Glutamatergic neuron (in vitro differentiated cells): ENCODE measurements around the gene POLRMT. TPM values are rescaled to one million over a fixed set of nuclear protein-coding genes. Genes with fewer than 3 reads are reported as not detected.
"Not testable (repeated sequence)": the region's sequence is repeated elsewhere in the genome, so short reads cannot be mapped to it uniquely, and the experiment has no call there.

Source experiments
- DNase-seq: peaks from one replicate; pipeline ENCODE4 v3.0.0; 2022
- H3K27ac Mint-ChIP-seq: one replicate; pipeline ENCODE4 v1.8.0; 2020; ENCODE audit warnings: mild to moderate bottlenecking, mixed read lengths, inconsistent platforms; ENCODE audit not compliant: unreplicated experiment
- H3K27me3 Mint-ChIP-seq: one replicate; pipeline ENCODE4 v1.8.0; 2020; ENCODE audit warnings: mild to moderate bottlenecking, moderate library complexity, mixed read lengths, inconsistent platforms; ENCODE audit not compliant: unreplicated experiment
- H3K36me3 Mint-ChIP-seq: one replicate; pipeline ENCODE4 v1.8.0; 2020; ENCODE audit warnings: mild to moderate bottlenecking, mixed read lengths, inconsistent platforms; ENCODE audit not compliant: unreplicated experiment
- H3K4me1 Mint-ChIP-seq: one replicate; pipeline ENCODE4 v1.8.0; 2020; ENCODE audit warnings: mild to moderate bottlenecking, low read depth, mixed read lengths, inconsistent platforms; ENCODE audit not compliant: unreplicated experiment
- H3K4me3 Mint-ChIP-seq: one replicate; pipeline ENCODE4 v1.8.0; 2020; ENCODE audit warnings: mild to moderate bottlenecking, mixed read lengths, inconsistent platforms; ENCODE audit not compliant: unreplicated experiment
- H3K9me3 Mint-ChIP-seq: one replicate; pipeline ENCODE4 v1.8.0; 2020; ENCODE audit warnings: mild to moderate bottlenecking, moderate library complexity, mixed read lengths, inconsistent platforms; ENCODE audit not compliant: unreplicated experiment
- total RNA-seq: library from RNA; stranded (reverse); fragmentation: NEBNext Ultra II Directional; extraction: Animal tissue kit (Norgen Biotek cat#: 25700); gene quantifications from one replicate; pipeline ENCODE4 v1.2.1, GENCODE V29; 2021; ENCODE audit not compliant: unreplicated experiment
- TF ChIP-seq, protein P1 (sequence below): fragments of 200-600 bp; sonication (generic); IDR thresholded peaks from one replicate; pipeline ENCODE4 v1.5.0; 2021; ENCODE audit not compliant: partially characterized antibody, unreplicated experiment

The POLRMT gene
- total RNA-seq, 1 donor from 2014 or later, result 79.9 TPM

GRCh38 chr19:610071-610800, 23.1 kb downstream of the POLRMT start:
- peak overlapping the region; percentile 72 for H3K27ac Mint-ChIP-seq
- H3K36me3 Mint-ChIP-seq, result no peaks in the 10 kb centered on the region
- H3K9me3 Mint-ChIP-seq, result peaks cover 8% of the 10 kb centered on the region
- no peak overlapping the region for H3K4me3 Mint-ChIP-seq
- peaks cover 9% of the 10 kb centered on the region for H3K4me1 Mint-ChIP-seq
- TF ChIP-seq, protein P1, sequence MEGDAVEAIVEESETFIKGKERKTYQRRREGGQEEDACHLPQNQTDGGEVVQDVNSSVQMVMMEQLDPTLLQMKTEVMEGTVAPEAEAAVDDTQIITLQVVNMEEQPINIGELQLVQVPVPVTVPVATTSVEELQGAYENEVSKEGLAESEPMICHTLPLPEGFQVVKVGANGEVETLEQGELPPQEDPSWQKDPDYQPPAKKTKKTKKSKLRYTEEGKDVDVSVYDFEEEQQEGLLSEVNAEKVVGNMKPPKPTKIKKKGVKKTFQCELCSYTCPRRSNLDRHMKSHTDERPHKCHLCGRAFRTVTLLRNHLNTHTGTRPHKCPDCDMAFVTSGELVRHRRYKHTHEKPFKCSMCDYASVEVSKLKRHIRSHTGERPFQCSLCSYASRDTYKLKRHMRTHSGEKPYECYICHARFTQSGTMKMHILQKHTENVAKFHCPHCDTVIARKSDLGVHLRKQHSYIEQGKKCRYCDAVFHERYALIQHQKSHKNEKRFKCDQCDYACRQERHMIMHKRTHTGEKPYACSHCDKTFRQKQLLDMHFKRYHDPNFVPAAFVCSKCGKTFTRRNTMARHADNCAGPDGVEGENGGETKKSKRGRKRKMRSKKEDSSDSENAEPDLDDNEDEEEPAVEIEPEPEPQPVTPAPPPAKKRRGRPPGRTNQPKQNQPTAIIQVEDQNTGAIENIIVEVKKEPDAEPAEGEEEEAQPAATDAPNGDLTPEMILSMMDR, result no peak
- DNase-seq, result no peak
- peaks cover 6% of the 10 kb centered on the region for H3K27me3 Mint-ChIP-seq

DNA sequence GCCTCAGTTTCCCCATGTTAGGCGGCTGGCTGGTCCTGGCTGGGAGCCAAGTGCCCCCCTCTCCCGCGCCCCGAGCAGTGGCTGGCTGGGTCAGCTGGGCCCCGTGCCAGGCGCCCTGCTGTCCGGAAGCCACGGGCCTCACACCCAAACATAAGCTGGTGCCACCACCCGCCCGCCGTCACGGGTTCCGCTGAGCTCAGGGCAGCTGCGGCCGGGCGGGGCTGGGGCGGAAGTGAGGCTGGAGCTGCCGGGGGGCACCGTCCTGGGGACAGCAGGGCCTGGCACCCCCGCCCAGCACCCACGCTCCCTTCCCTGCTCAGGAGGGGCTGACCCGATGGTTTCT, 24.4 kb downstream of the POLRMT start:
- DNase-seq, result no peak
- peaks cover 9% of the 10 kb centered on the region for H3K4me1 Mint-ChIP-seq
- TF ChIP-seq, protein P1, result no peak
- H3K27ac Mint-ChIP-seq, result no peak overlapping the region
- H3K27me3 Mint-ChIP-seq, result peaks cover 6% of the 10 kb centered on the region
- H3K9me3 Mint-ChIP-seq, result peaks cover 2% of the 10 kb centered on the region
- no peak overlapping the region for H3K4me3 Mint-ChIP-seq
- H3K36me3 Mint-ChIP-seq, result no peaks in the 10 kb centered on the region

- Mint-ChIP-seq H3K36me3 (no peaks in the 10 kb centered on the region), H3K27ac (no peak overlapping the region), H3K4me3 (no peak overlapping the region), H3K9me3 (peaks cover 5% of the 10 kb centered on the region), H3K27me3 (peaks cover 7% of the 10 kb centered on the region), H3K4me1 (peaks cover 9% of the 10 kb centered on the region)
- no peak for DNase-seq
- TF ChIP-seq, protein P1, result no peak
Observed at GRCh38 chr19:608155-609003, 25.0 kb downstream of the POLRMT start.

GRCh38 chr19:607301-608154, 25.8 kb downstream of the POLRMT start:
- no peak overlapping the region for H3K27ac Mint-ChIP-seq
- peaks cover 6% of the 10 kb centered on the region for H3K9me3 Mint-ChIP-seq
- peaks cover 2% of the 10 kb centered on the region for H3K36me3 Mint-ChIP-seq
- no peak overlapping the region for H3K4me3 Mint-ChIP-seq
- TF ChIP-seq, protein P1, result no peak
- peaks cover 9% of the 10 kb centered on the region for H3K4me1 Mint-ChIP-seq
- H3K27me3 Mint-ChIP-seq, result peaks cover 8% of the 10 kb centered on the region
- DNase-seq, result no peak

DNA sequence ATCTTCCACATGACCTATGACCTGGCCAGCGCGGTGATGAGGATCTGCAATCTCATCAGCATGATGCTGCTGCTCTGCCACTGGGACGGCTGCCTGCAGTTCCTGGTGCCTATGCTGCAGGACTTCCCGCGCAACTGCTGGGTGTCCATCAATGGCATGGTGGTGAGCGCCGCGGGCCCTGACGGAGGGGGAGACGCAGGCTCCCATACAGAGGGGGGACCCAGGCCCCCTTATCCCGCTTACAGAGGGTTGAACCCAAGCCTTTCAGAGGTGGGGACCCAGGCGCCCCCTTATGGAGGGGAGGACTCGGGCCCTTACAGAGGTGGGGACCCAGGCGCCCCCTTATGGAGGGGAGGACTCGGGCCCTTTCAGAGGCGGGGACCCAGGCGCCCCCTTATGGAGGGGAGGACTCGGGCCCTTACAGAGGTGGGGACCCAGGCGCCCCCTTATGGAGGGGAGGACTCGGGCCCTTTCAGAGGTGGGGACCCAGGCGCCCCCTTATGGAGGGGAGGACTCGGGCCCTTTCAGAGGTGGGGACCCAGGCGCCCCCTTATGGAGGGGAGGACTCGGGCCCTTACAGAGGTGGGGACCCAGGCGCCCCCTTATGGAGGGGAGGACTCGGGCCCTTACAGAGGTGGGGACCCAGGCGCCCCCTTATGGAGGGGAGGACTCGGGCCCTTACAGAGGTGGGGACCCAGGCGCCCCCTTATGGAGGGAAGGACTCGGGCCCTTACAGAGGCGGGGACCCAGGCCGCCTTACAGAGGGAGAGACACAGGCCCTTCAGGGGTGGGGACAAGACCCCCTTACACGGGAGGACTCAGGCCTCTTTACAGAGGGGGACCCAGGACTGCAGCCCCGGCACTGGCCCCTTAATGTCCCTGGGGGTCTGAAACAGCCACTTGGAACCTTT, 28.0 kb downstream of the POLRMT start:
- peaks cover 11% of the 10 kb centered on the region for H3K9me3 Mint-ChIP-seq
- H3K27me3 Mint-ChIP-seq, H3K4me3 Mint-ChIP-seq, H3K4me1 Mint-ChIP-seq, DNase-seq, H3K27ac Mint-ChIP-seq, H3K36me3 Mint-ChIP-seq: not testable (repeated sequence)
